Measurements from ENCODE around the gene TERT.
"Not testable (repeated sequence)": the region's sequence is repeated elsewhere in the genome, so short reads cannot be mapped to it uniquely, and the experiment has no call there.

TERT gene

DNA sequence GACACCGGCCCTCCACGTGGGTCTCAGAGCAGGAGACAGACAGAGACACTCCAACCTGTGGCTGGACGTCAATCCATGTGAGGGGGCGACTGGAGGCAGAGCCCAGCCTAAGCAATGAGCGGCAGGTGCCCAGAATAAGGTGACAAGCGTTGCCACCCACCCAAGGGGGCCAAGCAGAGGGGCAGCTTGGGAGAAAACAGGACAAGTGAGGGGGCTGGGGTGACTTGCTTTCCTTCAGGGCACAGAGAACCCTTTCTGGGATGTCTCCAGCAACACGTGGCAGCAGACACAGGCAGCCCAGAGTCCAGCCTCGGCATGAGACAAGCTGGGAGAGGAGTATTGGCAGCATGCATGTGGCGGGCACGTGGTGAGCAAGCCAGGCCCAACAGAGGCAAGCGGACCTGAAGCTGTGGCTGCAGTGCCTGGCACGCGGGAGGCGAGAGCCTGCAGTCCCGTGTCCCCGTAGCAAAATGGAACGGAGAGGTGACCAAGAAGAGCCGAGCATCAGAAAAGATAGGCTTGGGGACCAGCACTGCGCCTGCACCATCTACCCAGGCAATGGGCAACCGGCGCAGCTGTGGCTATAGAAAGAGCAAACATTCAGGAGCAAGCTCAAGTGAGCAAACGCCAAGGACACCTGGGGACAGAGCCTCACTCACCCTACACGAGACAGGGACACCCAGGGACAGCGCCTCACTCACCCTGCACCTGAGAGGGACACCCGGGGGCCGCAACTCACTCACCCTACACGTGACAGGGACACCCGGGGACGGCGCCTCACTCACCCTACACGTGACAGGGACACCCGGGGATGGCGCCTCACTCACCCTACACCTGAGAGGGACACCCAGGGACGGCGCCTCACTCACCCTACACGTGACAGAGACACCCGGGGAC is 6.2 kb downstream of the TERT start:
- no peak overlapping the region for H3K4me3 ChIP-seq (ENCODE audit: low read depth, low read length)
- no peak for TF ChIP-seq CTCF (IDR thresholded peaks at IDR 0.05; ENCODE audit: low read depth, low read length)
- H3K27me3 ChIP-seq (ENCODE audit: insufficient read depth, low read depth, severe bottlenecking): no peaks in the 10 kb centered on the region
- peak; percentile 15 for DNase-seq
- no peak overlapping the region for H3K27ac ChIP-seq
- H3K9me3 ChIP-seq (ENCODE audit: severe bottlenecking): no peaks in the 10 kb centered on the region
- no peaks in the 10 kb centered on the region for H3K36me3 ChIP-seq

GRCh38 chr5:1285883-1286291 is 9.0 kb downstream of the TERT start:
- Histone ChIP-seq H3K4me3 (ENCODE audit: low read depth, low read length) (no peak overlapping the region), H3K27ac (no peak overlapping the region)

GRCh38 chr5:1285141-1285540 is 9.7 kb downstream of the TERT start:
- Histone ChIP-seq H3K27ac (no peak overlapping the region), H3K9me3 (ENCODE audit: severe bottlenecking) (no peaks in the 10 kb centered on the region), H3K4me3 (ENCODE audit: low read depth, low read length) (no peak overlapping the region), H3K36me3 (no peaks in the 10 kb centered on the region), H3K27me3 (ENCODE audit: insufficient read depth, low read depth, severe bottlenecking) (no peaks in the 10 kb centered on the region)
- no peak for TF ChIP-seq CTCF (IDR thresholded peaks at IDR 0.05; ENCODE audit: low read depth, low read length)
- no peak for DNase-seq

More at GRCh38 chr5:1285883-1286291, 9.0 kb downstream of the TERT start:
- Histone ChIP-seq H3K27me3 (ENCODE audit: insufficient read depth, low read depth, severe bottlenecking) (no peaks in the 10 kb centered on the region), H3K36me3 (no peaks in the 10 kb centered on the region), H3K9me3 (ENCODE audit: severe bottlenecking) (no peaks in the 10 kb centered on the region)
- no peak for DNase-seq
- TF ChIP-seq CTCF (IDR thresholded peaks at IDR 0.05; ENCODE audit: low read depth, low read length): no peak

GRCh38 chr5:1284336-1284970 is 10.4 kb downstream of the TERT start:
- not testable (repeated sequence) for H3K9me3 ChIP-seq (ENCODE audit: severe bottlenecking); H3K27ac ChIP-seq; DNase-seq; H3K27me3 ChIP-seq (ENCODE audit: insufficient read depth, low read depth, severe bottlenecking); H3K4me3 ChIP-seq (ENCODE audit: low read depth, low read length); H3K36me3 ChIP-seq

DNA sequence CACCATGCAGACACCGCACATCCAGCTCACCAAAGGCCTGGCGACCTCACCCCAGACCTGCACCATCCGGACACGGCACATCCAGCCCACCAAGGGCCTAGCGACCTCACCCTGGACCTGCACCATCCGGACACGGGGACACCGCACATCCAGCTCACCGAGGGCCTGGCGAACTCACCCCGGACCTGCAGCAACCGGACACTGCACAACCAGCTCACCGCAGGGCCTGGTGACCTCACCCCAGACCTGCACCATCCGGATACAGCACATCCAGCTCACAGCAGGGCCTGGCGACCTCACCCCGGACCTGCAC is 11.2 kb downstream of the TERT start:
- H3K4me3 ChIP-seq (ENCODE audit: low read depth, low read length); H3K27ac ChIP-seq; H3K27me3 ChIP-seq (ENCODE audit: insufficient read depth, low read depth, severe bottlenecking); H3K36me3 ChIP-seq; DNase-seq; H3K9me3 ChIP-seq (ENCODE audit: severe bottlenecking): not testable (repeated sequence)

GRCh38 chr5:1282993-1283728 is 11.7 kb downstream of the TERT start:
- H3K9me3 ChIP-seq (ENCODE audit: severe bottlenecking); H3K27me3 ChIP-seq (ENCODE audit: insufficient read depth, low read depth, severe bottlenecking); DNase-seq; H3K27ac ChIP-seq; H3K36me3 ChIP-seq; H3K4me3 ChIP-seq (ENCODE audit: low read depth, low read length): not testable (repeated sequence)
